H1 (cell line): ENCODE measurements around the gene OR5K3. TPM values are rescaled to one million over a fixed set of nuclear protein-coding genes. Genes with fewer than 3 reads are reported as not detected.

Source experiments
- FOSL1 ChIP-seq: IDR thresholded peaks from 2 replicates; pipeline ENCODE4 v1.6.1; 2011; ENCODE audit warnings: mild to moderate bottlenecking, low read depth, low read length, moderate library complexity; ENCODE audit not compliant: insufficient read depth
- GABPA ChIP-seq: IDR thresholded peaks from 2 replicates; pipeline ENCODE4 v1.6.1; 2011; ENCODE audit warnings: mild to moderate bottlenecking, low read length, moderate library complexity, borderline replicate concordance; ENCODE audit not compliant: insufficient read depth
- HDAC2 ChIP-seq, 2 experiments: fragments of 300-600 bp in 1 of 2; sonication (generic) in 1 of 2; IDR thresholded peaks; 2 replicates each; pipeline ENCODE4 v1.6.1; 2011 to 2012; ENCODE audit warnings: low read depth in 2 of 2, low read length in 2 of 2, mild to moderate bottlenecking in 2 of 2, moderate library complexity in 2 of 2, borderline replicate concordance in 1 of 2, inconsistent platforms in 1 of 2
- JUND ChIP-seq: IDR thresholded peaks from 2 replicates; pipeline ENCODE4 v1.6.1; 2011; ENCODE audit warnings: mild to moderate bottlenecking, improper control_type of control experiment, low read length
- KDM5A ChIP-seq: fragments of 200-600 bp; IDR thresholded peaks from 2 replicates; pipeline ENCODE4 v1.7.1; 2012; ENCODE audit warnings: mild to moderate bottlenecking, low read length, inconsistent platforms, mixed read lengths
- RXRA ChIP-seq: IDR thresholded peaks from 2 replicates; pipeline ENCODE4 v1.6.1; 2011; ENCODE audit warnings: low read depth, mild to moderate bottlenecking, low read length, moderate library complexity; ENCODE audit not compliant: insufficient read depth
- polyA plus RNA-seq, 7 experiments: library from polyadenylated mRNA; depleted of rRNA in 3 of 7; stranded (reverse) in 5 of 7; unstranded in 2 of 7; fragments of >200 nt in 5 of 7; fragments of 200-250 nt in 2 of 7; gene quantifications; 1 replicate in 5 of 7; 2 replicates in 1 of 7; 4 replicates in 1 of 7; pipeline versions ENCODE4 v1.2.1 to v1.2.3, GENCODE V29; 2011 to 2013; ENCODE audit warnings: missing spikeins in 2 of 7, mixed read lengths in 2 of 7
- total RNA-seq: library from RNA; stranded (reverse); fragmentation: NEBNext Ultra II Directional; extraction: Animal tissue kit (Norgen Biotek cat#: 25700); gene quantifications from 2 replicates; pipeline ENCODE4 v1.2.1, GENCODE V29; 2021

The OR5K3 gene
- total and polyA plus RNA-seq, 2 of the 8 experiments (the other 6 are each of a cell fraction or from before 2014, with no cell fraction given): not detected

- TF ChIP-seq HDAC2 (IDR thresholded peaks at IDR 0.05; ENCODE audit: borderline replicate concordance in 1 of 2, low read depth in 2 of 2, low read length in 2 of 2): no peak
- no peak for TF ChIP-seq JUND
- TF ChIP-seq RXRA: no peak
- TF ChIP-seq FOSL1: no peak
- no peak for TF ChIP-seq KDM5A
- TF ChIP-seq GABPA: no peak
These were observed 13.8 kb upstream of the OR5K3 start (continued) for GRCh38 chr3:98376631-98377030.
